HepG2 (cell line): ENCODE results near the gene NNAT. TPM values are rescaled to one million over a fixed set of nuclear protein-coding genes. Genes with fewer than 3 reads are reported as not detected.

Source experiments
- ATAD3A ChIP-seq: sonication (generic); formaldehyde crosslinking; IDR thresholded peaks from 2 replicates; pipeline ENCODE4 v1.4.0; 2020; ENCODE audit warnings: missing genetic modification reagents
- CBFB ChIP-seq: sonication (generic); formaldehyde crosslinking; IDR thresholded peaks from 2 replicates; pipeline ENCODE4 v1.4.0; 2020; ENCODE audit warnings: missing genetic modification reagents
- JUNB ChIP-seq: sonication (generic); formaldehyde crosslinking; IDR thresholded peaks from 2 replicates; pipeline ENCODE4 v1.8.0; 2022; ENCODE audit warnings: missing genetic modification reagents, mild to moderate bottlenecking, borderline replicate concordance
- KLF9 ChIP-seq: IDR thresholded peaks from 2 replicates; pipeline ENCODE4 v1.6.1; 2016; ENCODE audit warnings: low read depth
- MIER3 ChIP-seq: IDR thresholded peaks from 2 replicates; pipeline ENCODE4 v1.6.1; 2016; ENCODE audit warnings: missing compliant biosample characterization, borderline replicate concordance
- POLR2AphosphoS5 ChIP-seq: IDR thresholded peaks from 2 replicates; pipeline ENCODE4 v1.6.1; 2012; ENCODE audit warnings: low read depth, low read length
- RBM22 ChIP-seq: fragments of 200-400 bp; formaldehyde crosslinking; optimal IDR thresholded peaks from 2 replicates; pipeline ENCODE3; 2017; ENCODE audit warnings: mild to moderate bottlenecking, low read length, moderate library complexity
- SATB2 ChIP-seq: sonication (generic); formaldehyde crosslinking; IDR thresholded peaks from 2 replicates; pipeline ENCODE4 v1.5.0; 2020; ENCODE audit warnings: missing genetic modification reagents
- SIN3B ChIP-seq: fragments of 150-350 bp; IDR thresholded peaks from 2 replicates; pipeline ENCODE4 v1.6.1; 2014; ENCODE audit warnings: low read length
- TEAD3 ChIP-seq: optimal IDR thresholded peaks from 2 replicates; pipeline ENCODE3; 2016; ENCODE audit warnings: borderline replicate concordance
- THRA ChIP-seq: sonication (generic); formaldehyde crosslinking; IDR thresholded peaks from 2 replicates; pipeline ENCODE4 v1.4.0; 2020; ENCODE audit warnings: missing genetic modification reagents, borderline replicate concordance
- ZFAT ChIP-seq: sonication (generic); formaldehyde crosslinking; conservative IDR thresholded peaks from 2 replicates; pipeline ENCODE4 v1.8.1; 2023; ENCODE audit warnings: missing genetic modification reagents, inconsistent platforms
- ZNF678 ChIP-seq: sonication (generic); formaldehyde crosslinking; IDR thresholded peaks from 2 replicates; pipeline ENCODE4 v1.4.0; 2020; ENCODE audit warnings: mild to moderate bottlenecking, missing genetic modification reagents
- ZNF781 ChIP-seq: sonication (generic); formaldehyde crosslinking; IDR thresholded peaks from 2 replicates; pipeline ENCODE4 v1.5.1; 2020; ENCODE audit warnings: borderline replicate concordance, mild to moderate bottlenecking, missing genetic modification reagents; ENCODE audit errors: not compliant biosample characterization
- polyA plus RNA-seq, 8 experiments: library from polyadenylated mRNA; depleted of rRNA in 3 of 8; stranded (reverse) in 7 of 8; unstranded in 1 of 8; fragments of >200 nt; fragmentation: Illumina TruSeq in 4 of 8; extraction: Trizol in 4 of 8; gene quantifications; 2 replicates each; pipeline versions ENCODE4 v1.2.1 to v1.2.3, GENCODE V29; 2011 to 2016; ENCODE audit warnings: low read depth in 4 of 8, missing spikeins in 1 of 8, mixed read lengths in 1 of 8; ENCODE audit not compliant: insufficient read depth in 1 of 8
- total RNA-seq, 5 experiments: library from RNA; depleted of rRNA; stranded (reverse); fragments of >200 nt; fragmentation: Illumina TruSeq; extraction: Trizol; gene quantifications; 2 replicates each; pipeline ENCODE4 v1.2.3, GENCODE V29; 2016; ENCODE audit warnings: low read depth in 1 of 5
- TF ChIP-seq, protein P1 (sequence below): sonication (generic); formaldehyde crosslinking; IDR thresholded peaks from 2 replicates; pipeline ENCODE4 v1.5.0; 2020; ENCODE audit warnings: missing genetic modification reagents
- TF ChIP-seq, protein P2 (sequence below): sonication (generic); formaldehyde crosslinking; conservative IDR thresholded peaks from 2 replicates; pipeline ENCODE4 v1.4.0; 2020; ENCODE audit warnings: missing genetic modification reagents
- TF ChIP-seq, protein P3 (sequence below), 2 experiments: sonication (generic) in 1 of 2; formaldehyde crosslinking in 1 of 2; IDR thresholded peaks; 2 replicates each; pipeline versions ENCODE4 v1.4.0 to v1.6.1; 2018 to 2020; ENCODE audit warnings: missing genetic modification reagents in 2 of 2, borderline replicate concordance in 1 of 2, low read depth in 1 of 2, mild to moderate bottlenecking in 1 of 2, missing biosample characterization in 1 of 2
- TF ChIP-seq, protein P4 (sequence below): sonication (generic); formaldehyde crosslinking; IDR thresholded peaks from 2 replicates; pipeline ENCODE4 v1.5.0; 2020; ENCODE audit warnings: missing genetic modification reagents

Gene NNAT
- total and polyA plus RNA-seq, 2 of the 13 experiments (the other 11 are each of a cell fraction or from before 2014, with no cell fraction given), result not detected

DNA sequence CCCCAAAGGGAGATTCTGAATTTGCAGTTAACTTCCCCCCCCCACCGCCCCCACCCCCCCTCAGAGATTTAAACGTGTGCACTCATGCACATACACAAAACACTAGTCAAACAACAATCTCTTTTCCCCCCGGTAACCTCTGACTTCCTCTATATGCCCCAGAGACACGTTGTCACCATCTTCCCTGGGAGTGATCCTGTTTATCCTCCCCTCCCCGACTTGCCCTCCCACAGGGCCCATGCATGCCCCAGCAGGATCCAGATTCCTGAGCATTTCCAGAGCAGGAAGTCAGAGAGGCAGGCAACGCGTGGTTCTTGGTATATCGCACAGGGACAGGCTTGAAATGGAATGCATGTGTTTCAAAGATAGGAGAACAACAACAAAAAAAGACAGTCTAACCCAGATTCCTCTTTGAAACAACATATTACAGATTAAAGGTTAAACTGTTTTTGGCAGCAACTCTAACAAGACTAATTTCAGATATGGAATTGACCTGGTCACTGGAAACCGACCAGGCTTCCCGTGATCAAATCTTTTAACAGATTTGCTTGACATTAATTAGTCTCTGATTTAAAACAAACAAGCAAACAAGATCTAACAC lies 5.3 kb downstream of the NNAT start (continued):
- TF ChIP-seq CBFB (CRISPR knock-in tag) (no peak), ZFAT (CRISPR knock-in tag) (no peak), ZNF678 (CRISPR knock-in tag) (peak; percentile 67; the same call in 1 of the 2 replicates), KLF9 (CRISPR knock-in tag) (peak; percentile 54; the same call in 1 of the 2 replicates), POLR2AphosphoS5 (peak; percentile 49; the same call in 1 of the 2 replicates), SATB2 (CRISPR knock-in tag) (no peak), JUNB (CRISPR knock-in tag) (no peak), ATAD3A (CRISPR knock-in tag) (no peak), RBM22 (no peak), MIER3 (peak; percentile 18; the same call in 1 of the 2 replicates), THRA (no peak), ZNF781 (CRISPR knock-in tag) (peak; percentile 44), SIN3B (0 out of 2 replicates have a peak, but pooled peaks have one; percentile 28), TEAD3 (peak; percentile 82)
- TF ChIP-seq, protein P1, sequence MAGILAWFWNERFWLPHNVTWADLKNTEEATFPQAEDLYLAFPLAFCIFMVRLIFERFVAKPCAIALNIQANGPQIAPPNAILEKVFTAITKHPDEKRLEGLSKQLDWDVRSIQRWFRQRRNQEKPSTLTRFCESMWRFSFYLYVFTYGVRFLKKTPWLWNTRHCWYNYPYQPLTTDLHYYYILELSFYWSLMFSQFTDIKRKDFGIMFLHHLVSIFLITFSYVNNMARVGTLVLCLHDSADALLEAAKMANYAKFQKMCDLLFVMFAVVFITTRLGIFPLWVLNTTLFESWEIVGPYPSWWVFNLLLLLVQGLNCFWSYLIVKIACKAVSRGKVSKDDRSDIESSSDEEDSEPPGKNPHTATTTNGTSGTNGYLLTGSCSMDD (CRISPR knock-in tag), result 0 out of 2 replicates have a peak, but pooled peaks have one; percentile 66
- TF ChIP-seq, protein P2, sequence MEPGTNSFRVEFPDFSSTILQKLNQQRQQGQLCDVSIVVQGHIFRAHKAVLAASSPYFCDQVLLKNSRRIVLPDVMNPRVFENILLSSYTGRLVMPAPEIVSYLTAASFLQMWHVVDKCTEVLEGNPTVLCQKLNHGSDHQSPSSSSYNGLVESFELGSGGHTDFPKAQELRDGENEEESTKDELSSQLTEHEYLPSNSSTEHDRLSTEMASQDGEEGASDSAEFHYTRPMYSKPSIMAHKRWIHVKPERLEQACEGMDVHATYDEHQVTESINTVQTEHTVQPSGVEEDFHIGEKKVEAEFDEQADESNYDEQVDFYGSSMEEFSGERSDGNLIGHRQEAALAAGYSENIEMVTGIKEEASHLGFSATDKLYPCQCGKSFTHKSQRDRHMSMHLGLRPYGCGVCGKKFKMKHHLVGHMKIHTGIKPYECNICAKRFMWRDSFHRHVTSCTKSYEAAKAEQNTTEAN, result 0 out of 2 replicates have a peak, but pooled peaks have one; percentile 43
- TF ChIP-seq, protein P3, sequence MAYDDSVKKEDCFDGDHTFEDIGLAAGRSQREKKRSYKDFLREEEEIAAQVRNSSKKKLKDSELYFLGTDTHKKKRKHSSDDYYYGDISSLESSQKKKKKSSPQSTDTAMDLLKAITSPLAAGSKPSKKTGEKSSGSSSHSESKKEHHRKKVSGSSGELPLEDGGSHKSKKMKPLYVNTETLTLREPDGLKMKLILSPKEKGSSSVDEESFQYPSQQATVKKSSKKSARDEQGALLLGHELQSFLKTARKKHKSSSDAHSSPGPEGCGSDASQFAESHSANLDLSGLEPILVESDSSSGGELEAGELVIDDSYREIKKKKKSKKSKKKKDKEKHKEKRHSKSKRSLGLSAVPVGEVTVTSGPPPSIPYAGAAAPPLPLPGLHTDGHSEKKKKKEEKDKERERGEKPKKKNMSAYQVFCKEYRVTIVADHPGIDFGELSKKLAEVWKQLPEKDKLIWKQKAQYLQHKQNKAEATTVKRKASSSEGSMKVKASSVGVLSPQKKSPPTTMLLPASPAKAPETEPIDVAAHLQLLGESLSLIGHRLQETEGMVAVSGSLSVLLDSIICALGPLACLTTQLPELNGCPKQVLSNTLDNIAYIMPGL (CRISPR knock-in tag; IDR thresholded peaks at IDR 0.05; ENCODE audit: borderline replicate concordance in 1 of 2, low read depth in 1 of 2), result no peak
- TF ChIP-seq, protein P4, sequence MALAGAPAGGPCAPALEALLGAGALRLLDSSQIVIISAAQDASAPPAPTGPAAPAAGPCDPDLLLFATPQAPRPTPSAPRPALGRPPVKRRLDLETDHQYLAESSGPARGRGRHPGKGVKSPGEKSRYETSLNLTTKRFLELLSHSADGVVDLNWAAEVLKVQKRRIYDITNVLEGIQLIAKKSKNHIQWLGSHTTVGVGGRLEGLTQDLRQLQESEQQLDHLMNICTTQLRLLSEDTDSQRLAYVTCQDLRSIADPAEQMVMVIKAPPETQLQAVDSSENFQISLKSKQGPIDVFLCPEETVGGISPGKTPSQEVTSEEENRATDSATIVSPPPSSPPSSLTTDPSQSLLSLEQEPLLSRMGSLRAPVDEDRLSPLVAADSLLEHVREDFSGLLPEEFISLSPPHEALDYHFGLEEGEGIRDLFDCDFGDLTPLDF (CRISPR knock-in tag), result no peak
